Ishikawa (cell line): ENCODE results near the gene SPATA16.

ENCODE experiments used
- CEBPB ChIP-seq: IDR thresholded peaks from 2 replicates; pipeline ENCODE4 v1.6.1; 2012
- CREB1 ChIP-seq: IDR thresholded peaks from 2 replicates; pipeline ENCODE4 v1.6.1; 2012; ENCODE audit warnings: low read depth
- EGR1 ChIP-seq: IDR thresholded peaks from 2 replicates; pipeline ENCODE4 v1.6.1; 2012
- EP300 ChIP-seq: IDR thresholded peaks from 2 replicates; pipeline ENCODE4 v1.6.1; 2012; ENCODE audit warnings: borderline replicate concordance
- FOXM1 ChIP-seq: IDR thresholded peaks from 2 replicates; pipeline ENCODE4 v1.6.1; 2012; ENCODE audit warnings: low read depth, borderline replicate concordance
- MAX ChIP-seq: IDR thresholded peaks from 2 replicates; pipeline ENCODE4 v1.6.1; 2012
- NFIC ChIP-seq: IDR thresholded peaks from 2 replicates; pipeline ENCODE4 v1.6.1; 2012
- RAD21 ChIP-seq: IDR thresholded peaks from 2 replicates; pipeline ENCODE4 v1.6.1; 2012; ENCODE audit warnings: low read depth
- REST ChIP-seq: IDR thresholded peaks from 2 replicates; pipeline ENCODE4 v1.6.1; 2012; ENCODE audit warnings: low read depth, mild to moderate bottlenecking
- TAF1 ChIP-seq: IDR thresholded peaks from 2 replicates; pipeline ENCODE4 v1.6.1; 2012; ENCODE audit warnings: low read depth, mild to moderate bottlenecking
- TCF12 ChIP-seq: IDR thresholded peaks from 2 replicates; pipeline ENCODE4 v1.6.1; 2012; ENCODE audit warnings: low read depth
- TEAD4 ChIP-seq: IDR thresholded peaks from 2 replicates; pipeline ENCODE4 v1.6.1; 2012
- USF1 ChIP-seq: IDR thresholded peaks from 2 replicates; pipeline ENCODE4 v1.6.1; 2012
- YY1 ChIP-seq: IDR thresholded peaks from 2 replicates; pipeline ENCODE4 v1.6.1; 2012; ENCODE audit warnings: low read depth
- ZBTB7A ChIP-seq: IDR thresholded peaks from 2 replicates; pipeline ENCODE4 v1.6.1; 2012; ENCODE audit warnings: low read depth

Gene SPATA16

GRCh38 chr3:173049360-173049759, 91.7 kb downstream of the SPATA16 start:
- TF ChIP-seq RAD21 (no peak), YY1 (no peak), MAX (no peak), ZBTB7A (no peak), EP300 (no peak), USF1 (no peak), FOXM1 (no peak), TCF12 (no peak), CEBPB (no peak), CREB1 (no peak), EGR1 (no peak), REST (no peak), NFIC (no peak), TAF1 (no peak), TEAD4 (no peak)

GRCh38 chr3:173045770-173046382, 95.2 kb downstream of the SPATA16 start:
- TF ChIP-seq TAF1 (no peak), RAD21 (peak; percentile 39)

- TF ChIP-seq EGR1 (no peak), REST (no peak), YY1 (no peak), USF1 (no peak), CEBPB (no peak), TAF1 (no peak), TCF12 (no peak), MAX (no peak), TEAD4 (no peak), CREB1 (no peak), FOXM1 (no peak), RAD21 (no peak), EP300 (no peak), NFIC (no peak), ZBTB7A (no peak)
These were observed 96.0 kb downstream of the SPATA16 start for GRCh38 chr3:173044998-173045397.

- TF ChIP-seq EGR1 = no peak
- TF ChIP-seq CEBPB = no peak
- TF ChIP-seq REST = no peak
- TF ChIP-seq RAD21 = no peak
- TF ChIP-seq TCF12 = no peak
- no peak for TF ChIP-seq TEAD4
- TF ChIP-seq CREB1 = no peak
- no peak for TF ChIP-seq TAF1
- TF ChIP-seq EP300 = no peak
- no peak for TF ChIP-seq USF1
- no peak for TF ChIP-seq FOXM1
- TF ChIP-seq ZBTB7A = no peak
- no peak for TF ChIP-seq YY1
- no peak for TF ChIP-seq NFIC
- TF ChIP-seq MAX = no peak
These were observed 97.3 kb downstream of the SPATA16 start for GRCh38 chr3:173043757-173044156.
